Effector memory CD8-positive, alpha-beta T cell (primary cell): ENCODE results near the gene FILIP1L.

Experiments
- ATAC-seq: fragments of 150-1000 bp; cut with Tn5 transposase; replicated peaks from 2 replicates; pipeline ENCODE4 v1.10.0; 2021; ENCODE audit warnings: mild to moderate bottlenecking, moderate library complexity
- DNase-seq, 3 experiments: peaks; one replicate each; pipeline ENCODE4 v3.0.0; 2021
- H3K27ac Mint-ChIP-seq, 2 donors: one replicate each; pipeline ENCODE4 v1.8.0; 2022; ENCODE audit warnings: mild to moderate bottlenecking in 2 of 2, mixed read lengths in 2 of 2, moderate library complexity in 2 of 2
- H3K27me3 Mint-ChIP-seq, 2 donors: one replicate each; pipeline ENCODE4 v1.8.0; 2022; ENCODE audit warnings: mixed read lengths in 2 of 2
- H3K36me3 Mint-ChIP-seq: one replicate; pipeline ENCODE4 v1.8.0; 2022; ENCODE audit warnings: mild to moderate bottlenecking, moderate library complexity, mixed read lengths; ENCODE audit not compliant: insufficient read depth
- H3K4me1 Mint-ChIP-seq, 2 donors: one replicate each; pipeline ENCODE4 v1.8.0; 2022; ENCODE audit warnings: low read depth in 2 of 2, mixed read lengths in 2 of 2
- H3K4me3 Mint-ChIP-seq, 2 donors: one replicate each; pipeline ENCODE4 v1.8.0; 2022; ENCODE audit warnings: mild to moderate bottlenecking in 2 of 2, mixed read lengths in 2 of 2, moderate library complexity in 2 of 2
- H3K9me3 Mint-ChIP-seq, 2 donors: one replicate each; pipeline ENCODE4 v1.8.0; 2022; ENCODE audit warnings: mixed read lengths in 2 of 2

Gene FILIP1L

GRCh38 chr3:100144255-100144866 is 30.1 kb upstream of the FILIP1L start:
- DNase-seq, result no peak

GRCh38 chr3:100141586-100141985 is 27.3 kb upstream of the FILIP1L start:
- H3K4me3 Mint-ChIP-seq, result no peak overlapping the region
- peaks cover 6% of the 10 kb centered on the region for H3K36me3 Mint-ChIP-seq
- H3K27me3 Mint-ChIP-seq, result no peaks in the 10 kb centered on the region
- peaks cover 1 to 7% of the 10 kb centered on the region in 2 donors for H3K9me3 Mint-ChIP-seq
- ATAC-seq, result no peak
- H3K4me1 Mint-ChIP-seq, result no peaks in the 10 kb centered on the region
- no peak for DNase-seq
- H3K27ac Mint-ChIP-seq, result no peak overlapping the region

More at GRCh38 chr3:100144255-100144866, 30.1 kb upstream of the FILIP1L start:
- H3K27me3 Mint-ChIP-seq, result no peaks in the 10 kb centered on the region
- no peak for ATAC-seq
- H3K4me1 Mint-ChIP-seq, result peaks cover 0 to 7% of the 10 kb centered on the region in 2 donors
- peaks cover 1 to 7% of the 10 kb centered on the region in 2 donors for H3K9me3 Mint-ChIP-seq
- H3K27ac Mint-ChIP-seq, result no peak overlapping the region
- H3K36me3 Mint-ChIP-seq, result peaks cover 3% of the 10 kb centered on the region
- no peak overlapping the region for H3K4me3 Mint-ChIP-seq

- Mint-ChIP-seq H3K27me3 (no peaks in the 10 kb centered on the region), H3K4me1 (no peaks in the 10 kb centered on the region), H3K9me3 (peaks cover 1 to 7% of the 10 kb centered on the region in 2 donors), H3K4me3 (no peak overlapping the region), H3K36me3 (peaks cover 6% of the 10 kb centered on the region), H3K27ac (no peak overlapping the region)
- no peak for DNase-seq
- no peak for ATAC-seq
Measured at GRCh38 chr3:100140976-100141375, 26.7 kb upstream of the FILIP1L start.

- H3K4me3 Mint-ChIP-seq, result no peak overlapping the region
- no peaks in the 10 kb centered on the region for H3K27me3 Mint-ChIP-seq
- H3K9me3 Mint-ChIP-seq, result no peaks in the 10 kb centered on the region
- ATAC-seq (no peak), DNase-seq (no peak)
- peaks cover 6% of the 10 kb centered on the region for H3K36me3 Mint-ChIP-seq
- no peaks in the 10 kb centered on the region for H3K4me1 Mint-ChIP-seq
- H3K27ac Mint-ChIP-seq, result no peak overlapping the region
Measured at GRCh38 chr3:100136921-100137320, 22.6 kb upstream of the FILIP1L start.

GRCh38 chr3:100131241-100131640 is 16.9 kb upstream of the FILIP1L start:
- ATAC-seq, result no peak
- H3K27ac Mint-ChIP-seq, result no peak overlapping the region
- H3K4me3 Mint-ChIP-seq, result no peak overlapping the region

GRCh38 chr3:100129941-100130340 is 15.6 kb upstream of the FILIP1L start:
- Mint-ChIP-seq H3K36me3 (no peaks in the 10 kb centered on the region), H3K27me3 (no peaks in the 10 kb centered on the region), H3K9me3 (no peaks in the 10 kb centered on the region), H3K4me3 (no peak overlapping the region), H3K27ac (no peak overlapping the region), H3K4me1 (no peaks in the 10 kb centered on the region)
- no peak for ATAC-seq
- DNase-seq, result no peak

More at GRCh38 chr3:100131241-100131640, 16.9 kb upstream of the FILIP1L start:
- DNase-seq, result no peak
- Mint-ChIP-seq H3K4me1 (no peaks in the 10 kb centered on the region), H3K27me3 (no peaks in the 10 kb centered on the region), H3K9me3 (no peaks in the 10 kb centered on the region), H3K36me3 (no peaks in the 10 kb centered on the region)

GRCh38 chr3:100128565-100128964 is 14.3 kb upstream of the FILIP1L start:
- ATAC-seq (no peak), DNase-seq (no peak)
- no peak overlapping the region for H3K4me3 Mint-ChIP-seq
- no peaks in the 10 kb centered on the region for H3K36me3 Mint-ChIP-seq
- no peak overlapping the region for H3K27ac Mint-ChIP-seq
- H3K27me3 Mint-ChIP-seq, result no peaks in the 10 kb centered on the region
- no peaks in the 10 kb centered on the region for H3K9me3 Mint-ChIP-seq
- H3K4me1 Mint-ChIP-seq, result no peaks in the 10 kb centered on the region

- Mint-ChIP-seq H3K4me3 (no peak overlapping the region), H3K4me1 (no peaks in the 10 kb centered on the region), H3K27me3 (no peaks in the 10 kb centered on the region), H3K36me3 (no peaks in the 10 kb centered on the region), H3K27ac (no peak overlapping the region), H3K9me3 (no peaks in the 10 kb centered on the region)
- DNase-seq (no peak), ATAC-seq (no peak)
Measured at GRCh38 chr3:100127792-100128191, 13.5 kb upstream of the FILIP1L start.

GRCh38 chr3:100125161-100125938 is 11.0 kb upstream of the FILIP1L start:
- no peaks in the 10 kb centered on the region for H3K4me1 Mint-ChIP-seq
- H3K4me3 Mint-ChIP-seq, result no peak overlapping the region
- no peak for ATAC-seq
- peaks cover 2% of the 10 kb centered on the region for H3K36me3 Mint-ChIP-seq
- H3K27me3 Mint-ChIP-seq, result no peaks in the 10 kb centered on the region
- H3K27ac Mint-ChIP-seq, result no peak overlapping the region
- no peak for DNase-seq
- H3K9me3 Mint-ChIP-seq, result no peaks in the 10 kb centered on the region

GRCh38 chr3:100124201-100124761 is 10.0 kb upstream of the FILIP1L start:
- no peaks in the 10 kb centered on the region for H3K9me3 Mint-ChIP-seq
- peaks cover 0 to under 1% of the 10 kb centered on the region in 2 donors for H3K4me1 Mint-ChIP-seq
- H3K27ac Mint-ChIP-seq, result no peak overlapping the region
- H3K36me3 Mint-ChIP-seq, result peaks cover 3% of the 10 kb centered on the region
- DNase-seq (no peak), ATAC-seq (no peak)
- no peak overlapping the region for H3K4me3 Mint-ChIP-seq
- no peaks in the 10 kb centered on the region for H3K27me3 Mint-ChIP-seq

GRCh38 chr3:100123112-100123511 is 8.8 kb upstream of the FILIP1L start:
- Mint-ChIP-seq H3K9me3 (no peaks in the 10 kb centered on the region), H3K27me3 (no peaks in the 10 kb centered on the region), H3K36me3 (peaks cover 3% of the 10 kb centered on the region), H3K4me3 (no peak overlapping the region), H3K4me1 (peaks cover 0 to 3% of the 10 kb centered on the region in 2 donors), H3K27ac (no peak overlapping the region)
- ATAC-seq (no peak), DNase-seq (no peak)

- Mint-ChIP-seq H3K27ac (no peak overlapping the region), H3K4me3 (no peak overlapping the region), H3K36me3 (peaks cover 3% of the 10 kb centered on the region), H3K4me1 (peaks cover 0 to 3% of the 10 kb centered on the region in 2 donors), H3K27me3 (no peaks in the 10 kb centered on the region), H3K9me3 (no peaks in the 10 kb centered on the region)
- DNase-seq, result no peak
- no peak for ATAC-seq
Measured at GRCh38 chr3:100122321-100122720, 8.0 kb upstream of the FILIP1L start.

- Mint-ChIP-seq H3K4me3 (no peak overlapping the region), H3K27me3 (no peaks in the 10 kb centered on the region), H3K36me3 (peaks cover 3% of the 10 kb centered on the region), H3K4me1 (peaks cover 0 to 3% of the 10 kb centered on the region in 2 donors), H3K9me3 (no peaks in the 10 kb centered on the region), H3K27ac (no peak overlapping the region)
- ATAC-seq (no peak), DNase-seq (no peak)
Measured at GRCh38 chr3:100120693-100121092, 6.4 kb upstream of the FILIP1L start.

GRCh38 chr3:100120012-100120411 is 5.7 kb upstream of the FILIP1L start:
- no peaks in the 10 kb centered on the region for H3K9me3 Mint-ChIP-seq
- no peak for DNase-seq
- ATAC-seq, result no peak
- H3K4me3 Mint-ChIP-seq, result no peak overlapping the region
- H3K36me3 Mint-ChIP-seq, result peaks cover 3% of the 10 kb centered on the region
- no peaks in the 10 kb centered on the region for H3K27me3 Mint-ChIP-seq
- peaks cover 0 to 3% of the 10 kb centered on the region in 2 donors for H3K4me1 Mint-ChIP-seq
- H3K27ac Mint-ChIP-seq, result no peak overlapping the region
